Measurements from ENCODE around the gene CCDC196. TPM values are rescaled to one million over a fixed set of nuclear protein-coding genes. Genes with fewer than 3 reads are reported as not detected.
"Not testable (repeated sequence)": the region's sequence is repeated elsewhere in the genome, so short reads cannot be mapped to it uniquely, and the experiment has no call there.

CCDC196 gene
- total RNA-seq, 2 experiments from 2014 or later = not detected

- peaks cover 29% of the 10 kb centered on the region for H3K4me1 Mint-ChIP-seq (ENCODE audit: low read depth)
- ChIA-PET POLR2A (no interaction called here), CTCF (no interaction called here)
- ATAC-seq (no peak), DNase-seq (no peak)
- H3K36me3 Mint-ChIP-seq (ENCODE audit: low read depth) = peaks cover 2% of the 10 kb centered on the region
- peaks cover 20% of the 10 kb centered on the region for H3K27me3 Mint-ChIP-seq (ENCODE audit: low read depth)
- no peaks in the 10 kb centered on the region for H3K9me3 Mint-ChIP-seq (ENCODE audit: insufficient read depth)
- H3K27ac Mint-ChIP-seq = no peak overlapping the region
- H3K4me3 Mint-ChIP-seq = no peak overlapping the region
These were observed 28.0 kb downstream of the CCDC196 start for GRCh38 chr14:66514213-66514612.

- Mint-ChIP-seq H3K36me3 (ENCODE audit: low read depth) (no peaks in the 10 kb centered on the region), H3K27me3 (ENCODE audit: low read depth) (no peaks in the 10 kb centered on the region), H3K4me1 (ENCODE audit: low read depth) (no peaks in the 10 kb centered on the region), H3K9me3 (ENCODE audit: insufficient read depth) (no peaks in the 10 kb centered on the region), H3K4me3 (no peak overlapping the region), H3K27ac (no peak overlapping the region)
- POLR2A ChIA-PET = no interaction called here
- no peak for ATAC-seq
- DNase-seq = no peak
- CTCF ChIA-PET = no interaction called here
These were observed 44.4 kb downstream of the CCDC196 start for GRCh38 chr14:66530526-66530925.

DNA sequence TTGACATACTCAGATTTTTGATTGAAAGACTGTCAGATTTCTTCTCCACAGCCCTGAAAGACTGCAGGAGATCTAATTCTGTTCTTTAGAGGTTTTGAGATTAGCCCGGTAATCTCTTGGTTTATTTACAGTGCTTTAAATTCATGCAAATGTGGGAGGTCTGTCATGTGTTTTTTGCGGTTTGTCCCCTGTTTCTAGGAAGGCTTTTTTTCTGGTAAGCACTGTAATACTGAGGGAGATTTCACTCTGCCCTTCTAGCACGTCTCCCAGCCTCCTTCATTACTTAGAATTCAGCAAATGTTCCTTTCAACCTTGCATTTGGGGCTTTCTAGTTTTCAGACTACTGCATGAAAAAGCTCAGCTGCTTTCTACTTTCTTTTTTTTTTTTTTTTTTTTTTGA is 52.9 kb downstream of the CCDC196 start:
- Mint-ChIP-seq H3K36me3 (ENCODE audit: low read depth) (no peaks in the 10 kb centered on the region), H3K27me3 (ENCODE audit: low read depth) (no peaks in the 10 kb centered on the region), H3K9me3 (ENCODE audit: insufficient read depth) (no peaks in the 10 kb centered on the region), H3K4me1 (ENCODE audit: low read depth) (peaks cover 13% of the 10 kb centered on the region), H3K27ac (peak overlapping the region; percentile 61), H3K4me3 (no peak overlapping the region)
- ATAC-seq (no peak), DNase-seq (peak; percentile 22)
- POLR2A ChIA-PET = no interaction called here
- CTCF ChIA-PET = no interaction called here

DNA sequence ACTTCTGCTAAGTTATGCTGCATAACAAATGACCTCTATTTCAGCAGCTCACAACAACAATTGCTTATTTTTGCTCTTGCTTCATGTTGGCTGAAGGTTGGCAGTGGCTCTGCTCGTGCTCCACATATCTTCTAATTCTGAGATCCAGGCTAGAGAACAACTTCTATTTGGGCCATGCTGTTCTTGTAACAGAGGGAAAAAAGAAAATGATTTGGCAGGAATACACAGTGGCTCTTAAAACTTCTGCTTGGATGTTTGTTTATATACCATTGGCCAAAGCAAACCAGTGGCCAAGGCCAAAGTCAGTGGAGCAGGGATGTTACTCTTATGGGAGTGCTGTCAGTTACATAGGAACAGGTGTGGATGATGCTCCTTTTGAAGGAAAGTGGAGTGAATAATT is 53.9 kb downstream of the CCDC196 start:
- peak overlapping the region; percentile 5 for H3K27ac Mint-ChIP-seq
- no peak overlapping the region for H3K4me3 Mint-ChIP-seq
- CTCF ChIA-PET = no interaction called here
- H3K9me3 Mint-ChIP-seq (ENCODE audit: insufficient read depth) = no peaks in the 10 kb centered on the region
- peaks cover 13% of the 10 kb centered on the region for H3K4me1 Mint-ChIP-seq (ENCODE audit: low read depth)
- H3K27me3 Mint-ChIP-seq (ENCODE audit: low read depth) = no peaks in the 10 kb centered on the region
- DNase-seq = no peak
- H3K36me3 Mint-ChIP-seq (ENCODE audit: low read depth) = no peaks in the 10 kb centered on the region
- POLR2A ChIA-PET = no interaction called here
- ATAC-seq = no peak

GRCh38 chr14:66541627-66542026 is 55.5 kb downstream of the CCDC196 start:
- ATAC-seq (no peak), DNase-seq (no peak)
- no peaks in the 10 kb centered on the region for H3K9me3 Mint-ChIP-seq (ENCODE audit: insufficient read depth)
- no peaks in the 10 kb centered on the region for H3K36me3 Mint-ChIP-seq (ENCODE audit: low read depth)
- POLR2A ChIA-PET = no interaction called here
- H3K4me1 Mint-ChIP-seq (ENCODE audit: low read depth) = peaks cover 13% of the 10 kb centered on the region
- no peak overlapping the region for H3K27ac Mint-ChIP-seq
- no peaks in the 10 kb centered on the region for H3K27me3 Mint-ChIP-seq (ENCODE audit: low read depth)
- CTCF ChIA-PET = no interaction called here
- no peak overlapping the region for H3K4me3 Mint-ChIP-seq

- ChIA-PET CTCF (no interaction called here), POLR2A (no interaction called here)
- no peaks in the 10 kb centered on the region for H3K27me3 Mint-ChIP-seq (ENCODE audit: low read depth)
- H3K27ac Mint-ChIP-seq = no peak overlapping the region
- peaks cover 8% of the 10 kb centered on the region for H3K4me1 Mint-ChIP-seq (ENCODE audit: low read depth)
- no peaks in the 10 kb centered on the region for H3K9me3 Mint-ChIP-seq (ENCODE audit: insufficient read depth)
- DNase-seq (no peak), ATAC-seq (no peak)
- H3K4me3 Mint-ChIP-seq = no peak overlapping the region
- H3K36me3 Mint-ChIP-seq (ENCODE audit: low read depth) = no peaks in the 10 kb centered on the region
These were observed 57.8 kb downstream of the CCDC196 start for GRCh38 chr14:66543996-66544395.

DNA sequence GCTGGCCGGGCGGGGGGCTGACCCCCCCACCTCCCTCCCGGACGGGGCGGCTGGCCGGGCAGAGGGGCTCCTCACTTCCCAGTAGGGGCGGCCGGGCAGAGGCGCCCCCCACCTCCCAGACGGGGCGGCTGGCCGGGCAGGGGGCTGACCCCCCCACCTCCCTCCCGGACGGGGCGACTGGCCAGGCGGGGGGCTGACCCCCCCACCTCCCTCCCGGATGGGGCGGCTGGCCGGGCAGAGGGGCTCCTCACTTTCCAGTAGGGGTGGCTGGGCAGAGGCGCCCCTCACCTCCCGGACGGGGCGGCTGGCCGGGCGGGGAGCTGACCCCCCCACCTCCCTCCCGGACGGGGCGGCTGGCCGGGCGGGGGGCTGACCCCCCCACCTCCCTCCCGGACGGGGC is 59.0 kb downstream of the CCDC196 start:
- H3K27me3 Mint-ChIP-seq (ENCODE audit: low read depth); H3K27ac Mint-ChIP-seq; POLR2A ChIA-PET; H3K4me1 Mint-ChIP-seq (ENCODE audit: low read depth); DNase-seq; H3K9me3 Mint-ChIP-seq (ENCODE audit: insufficient read depth); ATAC-seq; H3K36me3 Mint-ChIP-seq (ENCODE audit: low read depth); H3K4me3 Mint-ChIP-seq; CTCF ChIA-PET: not testable (repeated sequence)

DNA sequence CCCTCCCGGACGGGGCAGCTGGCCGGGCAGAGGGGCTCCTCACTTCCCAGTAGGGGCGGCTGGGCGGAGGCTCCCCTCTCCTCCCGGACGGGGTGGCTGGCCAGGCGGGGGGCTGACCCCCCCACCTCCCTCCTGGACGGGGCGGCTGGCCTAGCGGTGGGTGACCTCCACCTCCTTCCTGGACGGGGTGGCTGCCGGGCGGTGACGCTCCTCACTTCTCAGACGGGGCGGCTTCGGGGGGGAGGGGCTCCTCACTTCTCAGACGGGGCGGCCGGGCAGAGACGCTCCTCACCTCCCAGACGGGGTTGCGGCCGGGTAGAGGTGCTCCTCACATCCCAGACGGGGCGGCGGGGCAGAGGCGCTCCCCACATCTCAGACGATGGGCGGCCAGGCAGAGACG is 59.6 kb downstream of the CCDC196 start:
- H3K4me3 Mint-ChIP-seq; ATAC-seq; H3K4me1 Mint-ChIP-seq (ENCODE audit: low read depth); POLR2A ChIA-PET; H3K9me3 Mint-ChIP-seq (ENCODE audit: insufficient read depth); H3K27me3 Mint-ChIP-seq (ENCODE audit: low read depth); DNase-seq; H3K36me3 Mint-ChIP-seq (ENCODE audit: low read depth); H3K27ac Mint-ChIP-seq; CTCF ChIA-PET: not testable (repeated sequence)

Other genes starting within 250 kb of the CCDC196 start
- gene GPHN, start 21.8 kb downstream of the CCDC196 start, total RNA-seq = 10 to 100 TPM; 14.4 to 15.9 TPM

Data from activated CD8-positive, alpha-beta T cell treated with anti-CD3 and anti-CD28 coated beads, Interleukin-2, amount 10 ng/mL, durations not matched to agents 7 days and 5 days (primary cell).